Lung (tissue), 12 donors: ENCODE results near the gene MTAP. TPM values are rescaled to one million over a fixed set of nuclear protein-coding genes. Genes with fewer than 3 reads are reported as not detected.

ENCODE experiments used
- ATAC-seq: fragments of 200-7000 bp; cut with Tn5 transposase; one replicate; pipeline ENCODE4 v1.9.1; 2020; ENCODE audit warnings: moderate number of reproducible peaks; ENCODE audit not compliant: insufficient read depth, low FRiP score
- DNase-seq, 3 donors: peaks; one replicate each; pipeline ENCODE4 v3.0.0-alpha.2; 2013 to 2017
- H3K27ac ChIP-seq, 2 donors: one replicate each; pipeline ENCODE4 v1.5.1; 2013; ENCODE audit warnings: mild to moderate bottlenecking in 2 of 2, moderate library complexity in 2 of 2, control low read depth in 1 of 2, inconsistent platforms in 1 of 2, low read depth in 1 of 2, low read length in 1 of 2
- H3K27me3 ChIP-seq, 3 donors: one replicate each; pipeline ENCODE4 v1.5.1; 2013; ENCODE audit warnings: low read length in 2 of 3; ENCODE audit not compliant: control insufficient read depth in 3 of 3, insufficient read depth in 3 of 3
- H3K36me3 ChIP-seq, 4 donors: one replicate each; pipeline ENCODE4 v1.5.1; 2013; ENCODE audit warnings: low read length in 4 of 4, mild to moderate bottlenecking in 1 of 4, moderate library complexity in 1 of 4; ENCODE audit not compliant: control insufficient read depth in 4 of 4, insufficient read depth in 4 of 4
- H3K4me1 ChIP-seq, 5 donors: one replicate each; pipeline ENCODE4 v1.5.1; 2013; ENCODE audit warnings: low read length in 5 of 5, mild to moderate bottlenecking in 2 of 5, moderate library complexity in 1 of 5; ENCODE audit not compliant: control insufficient read depth in 5 of 5, insufficient read depth in 5 of 5
- H3K4me3 ChIP-seq: one replicate; pipeline ENCODE4 v1.5.1; 2013; ENCODE audit warnings: mild to moderate bottlenecking, control low read depth, moderate library complexity
- H3K9ac ChIP-seq, 2 donors: one replicate each; pipeline ENCODE4 v1.5.1; 2013; ENCODE audit warnings: low read length in 2 of 2, control low read depth in 1 of 2; ENCODE audit not compliant: insufficient read depth in 1 of 2
- H3K9me3 ChIP-seq, 4 donors: one replicate each; pipeline ENCODE4 v1.5.1; 2013; ENCODE audit warnings: low read length in 3 of 4, mild to moderate bottlenecking in 1 of 4, moderate library complexity in 1 of 4; ENCODE audit not compliant: control insufficient read depth in 4 of 4, insufficient read depth in 3 of 4
- WGBS, 2 donors: extraction: QIAGEN DNeasy Blood & Tissue Kit; methylation state at CpG; one replicate each; pipeline ENCODE4 v1.1.7; 2013; 5-methylcytosine and 5-hydroxymethylcytosine counted together
- polyA plus RNA-seq, 2 donors: library from polyadenylated mRNA; stranded (reverse); fragments of 200-250 nt; gene quantifications; one replicate each; pipeline ENCODE4 v1.2.1, GENCODE V29; 2013
- total RNA-seq, 2 donors: library from RNA; depleted of rRNA in 1 of 2; stranded (reverse); fragments of >200 nt in 1 of 2; gene quantifications; one replicate each; pipeline ENCODE4 v1.2.1, GENCODE V29; 2014 to 2021
- TF ChIP-seq, protein P1 (sequence below): IDR thresholded peaks from 2 replicates; pipeline ENCODE4 v1.5.1; 2012; ENCODE audit warnings: mild to moderate bottlenecking; ENCODE audit errors: control extremely low read depth, extremely low read depth
- donor health status: control.
- donor health status: control.
- donor health status: Bipolar disorder and iron deficiency.
- donor health status: healthy.
- donor health status: DM: yes; HTN: yes; CAD: no.

MTAP gene
- total and polyA plus RNA-seq, 4 donors, result 10.0 to 31.5 (median 18.8) TPM

DNA sequence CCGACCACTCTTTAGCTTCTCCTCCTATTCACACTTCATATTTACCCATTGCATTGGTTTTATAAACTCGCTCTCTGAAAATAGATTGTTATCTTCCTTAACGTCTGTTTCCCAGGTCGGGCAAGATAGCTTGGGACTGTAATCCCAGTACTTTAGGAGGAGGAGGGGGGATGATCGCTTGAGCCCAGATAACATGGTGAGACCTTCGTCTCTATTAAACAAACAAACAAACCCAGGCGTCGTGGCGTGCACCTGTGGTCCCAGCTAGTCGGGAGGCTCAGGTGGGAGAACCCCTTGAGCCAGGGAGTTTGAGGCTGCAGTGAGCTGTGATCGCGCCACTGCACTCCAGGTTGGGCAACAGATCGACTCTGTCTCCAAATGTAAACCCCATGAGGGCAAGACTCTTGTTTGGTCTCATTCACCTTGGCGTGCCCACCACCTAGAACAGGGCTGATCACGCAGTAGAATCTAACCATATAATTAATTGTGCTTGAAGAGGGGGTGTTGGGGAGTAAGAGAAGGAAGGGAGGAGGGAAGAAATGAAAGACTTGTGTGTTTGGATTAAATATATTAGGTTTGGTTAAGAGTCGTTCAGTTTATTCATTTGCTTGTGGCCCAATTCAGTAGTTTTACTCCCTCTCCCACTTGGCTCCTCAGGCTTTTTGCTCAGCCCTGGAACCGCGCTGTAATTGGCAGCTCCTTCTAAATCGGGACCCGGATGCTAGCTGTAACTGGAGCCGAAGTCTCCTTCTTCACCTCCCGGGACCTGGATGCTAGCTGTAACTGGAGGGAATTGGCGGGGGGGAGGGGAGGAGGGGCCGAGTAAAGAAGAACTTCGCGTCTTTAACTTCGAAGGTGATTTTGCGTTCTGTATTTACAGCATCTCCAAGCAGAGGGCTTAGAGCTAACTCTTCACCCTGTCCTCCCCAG is 166.8 kb downstream of the MTAP start:
- Histone ChIP-seq H3K27me3 (peaks cover 4 to 96% (median 93%) of the 10 kb centered on the region in 3 donors), H3K27ac (no peak overlapping the region), H3K9ac (no peak overlapping the region), H3K36me3 (no peaks in the 10 kb centered on the region), H3K4me3 (no peak overlapping the region), H3K9me3 (peaks cover 0 to 38% (median 0%) of the 10 kb centered on the region in 4 donors), H3K4me1 (peaks cover 0 to 14% (median 8%) of the 10 kb centered on the region in 5 donors)
- ATAC-seq (no peak), DNase-seq (no peak)
- 7 to 9% methylated on average over 28 of the region's 28 CpGs for WGBS, 2 donors
- TF ChIP-seq, protein P1, sequence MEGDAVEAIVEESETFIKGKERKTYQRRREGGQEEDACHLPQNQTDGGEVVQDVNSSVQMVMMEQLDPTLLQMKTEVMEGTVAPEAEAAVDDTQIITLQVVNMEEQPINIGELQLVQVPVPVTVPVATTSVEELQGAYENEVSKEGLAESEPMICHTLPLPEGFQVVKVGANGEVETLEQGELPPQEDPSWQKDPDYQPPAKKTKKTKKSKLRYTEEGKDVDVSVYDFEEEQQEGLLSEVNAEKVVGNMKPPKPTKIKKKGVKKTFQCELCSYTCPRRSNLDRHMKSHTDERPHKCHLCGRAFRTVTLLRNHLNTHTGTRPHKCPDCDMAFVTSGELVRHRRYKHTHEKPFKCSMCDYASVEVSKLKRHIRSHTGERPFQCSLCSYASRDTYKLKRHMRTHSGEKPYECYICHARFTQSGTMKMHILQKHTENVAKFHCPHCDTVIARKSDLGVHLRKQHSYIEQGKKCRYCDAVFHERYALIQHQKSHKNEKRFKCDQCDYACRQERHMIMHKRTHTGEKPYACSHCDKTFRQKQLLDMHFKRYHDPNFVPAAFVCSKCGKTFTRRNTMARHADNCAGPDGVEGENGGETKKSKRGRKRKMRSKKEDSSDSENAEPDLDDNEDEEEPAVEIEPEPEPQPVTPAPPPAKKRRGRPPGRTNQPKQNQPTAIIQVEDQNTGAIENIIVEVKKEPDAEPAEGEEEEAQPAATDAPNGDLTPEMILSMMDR, result no peak

DNA sequence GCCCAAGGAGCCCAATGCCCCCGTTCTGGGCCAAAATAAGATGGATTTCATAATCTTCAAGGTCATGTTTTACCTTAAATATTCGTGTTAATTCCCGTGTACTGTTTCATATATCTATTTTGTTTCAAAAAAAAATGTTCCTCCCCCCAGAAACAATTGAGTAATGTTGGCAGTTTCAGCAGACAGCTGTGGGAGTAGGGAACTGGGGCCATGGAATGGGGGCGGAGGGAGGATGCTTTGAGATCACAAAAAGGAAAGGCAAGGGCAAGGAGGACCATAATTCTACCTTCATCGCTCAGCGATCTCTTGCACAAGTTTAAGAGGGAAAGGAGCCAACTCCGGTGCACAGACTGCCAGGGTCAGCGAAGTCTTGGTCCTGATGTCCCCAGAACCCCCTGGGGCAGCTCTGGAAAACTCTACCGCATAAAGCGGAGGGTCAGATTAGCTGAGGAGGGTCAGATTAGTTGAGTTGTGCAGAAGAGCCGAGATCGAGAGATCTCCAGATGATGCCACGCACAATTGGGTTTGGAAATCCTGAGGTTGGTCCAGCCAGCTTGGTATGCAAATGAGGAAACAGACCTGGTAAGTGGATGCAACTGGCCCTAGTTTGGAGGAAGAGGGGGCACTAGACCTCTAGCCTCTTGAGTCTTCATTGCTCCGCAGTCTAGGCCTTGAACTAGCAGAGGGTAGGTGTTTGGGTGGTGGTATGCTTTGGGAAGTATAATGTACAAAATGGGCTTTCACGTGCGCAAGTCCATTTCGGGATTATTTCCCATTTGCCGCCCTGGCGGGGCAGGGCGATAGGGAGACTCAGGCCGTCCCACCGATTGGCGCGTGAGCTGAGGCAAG is 167.7 kb downstream of the MTAP start:
- Histone ChIP-seq H3K4me3 (no peak overlapping the region), H3K9me3 (peaks cover 0 to 37% (median 0%) of the 10 kb centered on the region in 4 donors), H3K36me3 (no peaks in the 10 kb centered on the region), H3K27me3 (peaks cover 4 to 94% (median 91%) of the 10 kb centered on the region in 3 donors), H3K4me1 (peaks cover 0 to 17% (median 5%) of the 10 kb centered on the region in 5 donors), H3K27ac (no peak overlapping the region), H3K9ac (no peak overlapping the region)
- WGBS, 2 donors, result 12 to 19% methylated on average over 24 of the region's 24 CpGs
- ATAC-seq (no peak), DNase-seq (no peak)
- TF ChIP-seq, protein P1, result no peak

DNA sequence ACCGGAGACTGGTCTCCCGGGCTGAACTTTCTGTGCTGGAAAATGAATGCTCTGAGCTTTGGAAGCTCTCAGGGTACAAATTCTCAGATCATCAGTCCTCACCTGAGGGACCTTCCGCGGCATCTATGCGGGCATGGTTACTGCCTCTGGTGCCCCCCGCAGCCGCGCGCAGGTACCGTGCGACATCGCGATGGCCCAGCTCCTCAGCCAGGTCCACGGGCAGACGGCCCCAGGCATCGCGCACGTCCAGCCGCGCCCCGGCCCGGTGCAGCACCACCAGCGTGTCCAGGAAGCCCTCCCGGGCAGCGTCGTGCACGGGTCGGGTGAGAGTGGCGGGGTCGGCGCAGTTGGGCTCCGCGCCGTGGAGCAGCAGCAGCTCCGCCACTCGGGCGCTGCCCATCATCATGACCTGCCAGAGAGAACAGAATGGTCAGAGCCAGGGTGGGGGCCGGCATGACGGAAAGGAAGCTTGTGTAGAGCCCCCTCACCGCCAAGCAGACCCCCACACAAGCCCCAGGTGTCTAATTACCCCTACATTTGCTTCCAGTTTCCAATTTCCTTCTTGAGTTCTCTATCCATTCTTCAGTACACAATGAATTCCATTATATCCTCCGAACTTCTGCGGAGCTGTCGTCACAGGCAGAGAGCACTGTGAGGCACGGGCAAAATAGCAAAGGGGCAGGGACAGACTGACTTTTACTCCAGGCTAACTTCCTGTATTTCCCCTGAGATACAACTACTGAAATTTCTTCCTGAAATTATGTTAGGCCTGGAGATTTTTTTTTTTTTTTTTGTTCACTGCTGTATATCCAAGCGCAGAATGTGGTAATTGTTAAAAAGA is 168.6 kb downstream of the MTAP start:
- Histone ChIP-seq H3K4me1 (peaks cover 0 to 14% (median 0%) of the 10 kb centered on the region in 5 donors), H3K9ac (no peak overlapping the region), H3K27ac (no peak overlapping the region), H3K4me3 (no peak overlapping the region), H3K36me3 (no peaks in the 10 kb centered on the region), H3K27me3 (peaks cover 0 to 94% (median 91%) of the 10 kb centered on the region in 3 donors), H3K9me3 (peaks cover 0 to 32% (median 0%) of the 10 kb centered on the region in 4 donors)
- no peak for DNase-seq
- TF ChIP-seq, protein P1, result no peak
- 4 to 7% methylated on average over 42 to 45 of the region's 45 CpGs for WGBS, 2 donors
- ATAC-seq, result no peak
